GM18519 (cell line): ENCODE data around the gene TMEM92.

Source experiments
- ATAC-seq: cut with Tn5 transposase; IDR thresholded peaks from one replicate; pipeline ENCODE4 v1.9.1; 2021; ENCODE audit warnings: mild to moderate bottlenecking, moderate library complexity; ENCODE audit not compliant: unreplicated experiment, low FRiP score

TMEM92 gene

GRCh38 chr17:50322271-50322670, 48.0 kb downstream of the TMEM92 start:
- ATAC-seq, result no peak

GRCh38 chr17:50323060-50323459, 48.8 kb downstream of the TMEM92 start:
- ATAC-seq, result no peak

GRCh38 chr17:50325906-50326305, 51.6 kb downstream of the TMEM92 start:
- ATAC-seq, result no peak

GRCh38 chr17:50326831-50327364, 52.6 kb downstream of the TMEM92 start:
- no peak for ATAC-seq

GRCh38 chr17:50328363-50329325, 54.4 kb downstream of the TMEM92 start:
- no peak for ATAC-seq

- ATAC-seq, result no peak
Measured at GRCh38 chr17:50329716-50330115, 55.5 kb downstream of the TMEM92 start.

GRCh38 chr17:50330151-50330775, 56.0 kb downstream of the TMEM92 start:
- ATAC-seq, result no peak
